HPDE6-E6E7 (cell line): ENCODE measurements around the gene WWP2.
"Not testable (repeated sequence)": the region's sequence is repeated elsewhere in the genome, so short reads cannot be mapped to it uniquely, and the experiment has no call there.

Experiments
- DNase-seq: peaks from one replicate; pipeline ENCODE4 v3.0.0; 2011; ENCODE audit warnings: missing footprints; ENCODE audit errors: extremely low spot score

WWP2 gene

DNA sequence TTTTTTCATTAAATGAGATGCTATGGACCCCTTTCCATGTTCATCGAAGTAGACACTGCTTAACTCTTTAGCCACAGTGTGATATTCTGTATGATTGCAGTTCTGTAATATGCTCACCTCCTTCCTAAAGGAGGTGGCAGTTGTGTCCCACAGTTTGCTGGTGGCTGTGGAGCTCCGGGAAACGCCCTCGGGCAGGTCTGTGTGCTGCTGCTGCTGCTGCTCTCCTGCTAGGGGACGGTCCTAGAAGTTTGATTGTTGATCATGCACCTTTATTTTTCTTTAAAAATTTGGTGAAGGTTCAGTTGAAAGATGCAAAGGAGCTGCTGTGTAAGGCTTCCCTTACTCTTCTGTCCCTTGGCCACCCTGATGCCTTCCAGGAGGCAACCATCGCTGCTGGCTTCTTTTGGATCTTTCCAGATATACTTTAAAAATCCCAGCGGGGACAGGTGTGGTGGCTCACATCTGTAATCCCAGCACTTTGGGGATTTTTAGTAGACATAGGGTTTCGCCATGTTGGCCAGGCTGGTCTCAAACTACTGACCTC lies 180.6 kb downstream of the WWP2 start:
- DNase-seq = no peak

DNA sequence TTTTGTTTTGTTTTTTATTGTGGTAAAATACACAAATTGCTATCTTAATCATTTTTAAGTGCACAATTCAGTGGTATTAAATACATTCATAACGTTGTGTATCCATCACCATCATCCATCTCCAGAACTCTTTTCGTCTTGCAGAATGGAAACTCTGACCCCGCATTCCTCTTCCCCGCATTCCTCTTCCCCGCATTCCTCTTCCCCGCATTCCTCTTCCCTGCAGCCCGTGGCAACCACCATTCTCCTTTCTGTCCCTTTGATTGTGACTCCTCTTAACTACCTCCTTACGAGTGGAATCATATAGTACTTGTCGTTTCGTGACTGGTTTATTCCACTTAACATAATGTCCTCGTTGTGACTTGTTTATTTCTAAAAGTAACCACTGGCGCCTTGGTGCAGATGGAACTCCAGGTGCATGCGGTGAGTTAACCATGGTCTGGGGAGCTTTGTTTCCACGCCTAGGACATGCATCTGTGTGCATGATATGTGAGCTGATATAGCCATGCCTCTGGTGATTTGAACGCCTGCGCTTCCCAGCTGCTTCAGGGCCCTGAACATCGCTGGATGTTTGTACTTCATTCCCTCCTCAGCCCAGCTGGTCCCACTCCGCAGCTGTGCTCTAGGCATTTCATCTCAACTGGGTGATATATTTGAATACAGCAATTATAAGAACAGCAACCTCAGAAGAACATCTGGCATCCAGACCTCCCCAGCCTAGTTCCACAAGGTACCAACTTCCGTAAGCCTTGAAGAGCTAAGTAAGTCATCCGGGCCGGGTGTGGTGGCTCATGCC lies 181.3 kb downstream of the WWP2 start:
- DNase-seq = not testable (repeated sequence)

DNA sequence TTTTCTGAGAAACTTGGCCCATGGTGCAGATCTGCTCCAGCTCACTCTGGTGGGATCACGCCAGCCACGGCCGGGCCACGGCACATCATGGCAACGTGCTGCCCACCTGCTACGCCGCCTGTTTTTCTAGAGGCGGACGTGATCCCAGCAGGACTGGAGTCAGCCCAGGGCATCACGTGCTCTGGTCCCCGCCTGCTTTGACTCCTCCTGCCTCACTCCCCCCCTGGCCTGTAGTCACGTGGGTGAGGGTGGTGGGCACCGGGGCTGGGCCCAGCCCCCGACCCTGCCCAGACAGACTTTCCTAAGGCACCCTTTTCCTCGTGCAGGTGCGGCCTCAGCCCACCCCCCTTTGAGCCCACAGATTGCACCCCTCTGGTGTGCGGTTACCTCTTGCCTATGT lies 188.3 kb downstream of the WWP2 start:
- not testable (repeated sequence) for DNase-seq

DNA sequence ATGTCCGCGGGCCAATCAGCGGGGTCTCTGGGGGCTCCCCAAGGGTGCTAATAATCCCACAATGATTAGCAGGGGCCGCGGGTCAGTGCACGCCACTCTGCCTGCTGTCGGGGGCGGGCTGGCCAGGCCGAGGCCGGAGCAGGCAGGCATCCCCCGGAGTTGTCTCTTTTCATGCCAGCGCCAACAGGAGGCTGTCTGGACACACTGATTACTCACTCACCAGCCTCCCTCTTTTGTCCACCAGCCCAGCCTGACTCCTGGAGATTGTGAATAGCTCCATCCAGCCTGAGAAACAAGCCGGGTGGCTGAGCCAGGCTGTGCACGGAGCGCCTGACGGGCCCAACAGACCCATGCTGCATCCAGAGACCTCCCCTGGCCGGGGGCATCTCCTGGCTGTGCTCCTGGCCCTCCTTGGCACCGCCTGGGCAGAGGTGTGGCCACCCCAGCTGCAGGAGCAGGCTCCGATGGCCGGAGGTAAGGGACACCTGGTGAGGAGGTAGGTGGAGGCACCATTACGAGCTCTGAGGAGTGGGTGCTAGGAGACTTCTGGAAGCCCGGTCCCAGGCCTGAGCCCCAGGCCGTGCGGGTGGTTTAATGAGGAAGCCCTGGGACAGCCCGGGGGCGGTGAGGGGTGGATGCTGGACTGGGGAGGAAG lies 189.0 kb downstream of the WWP2 start, which contains the start of gene CLEC18A:
TSS of gene CLEC18A (plus strand) at position 318 of the 655 bp plus-strand sequence. CDS start at position 351, 33 bp downstream.
- not testable (repeated sequence) for DNase-seq

DNA sequence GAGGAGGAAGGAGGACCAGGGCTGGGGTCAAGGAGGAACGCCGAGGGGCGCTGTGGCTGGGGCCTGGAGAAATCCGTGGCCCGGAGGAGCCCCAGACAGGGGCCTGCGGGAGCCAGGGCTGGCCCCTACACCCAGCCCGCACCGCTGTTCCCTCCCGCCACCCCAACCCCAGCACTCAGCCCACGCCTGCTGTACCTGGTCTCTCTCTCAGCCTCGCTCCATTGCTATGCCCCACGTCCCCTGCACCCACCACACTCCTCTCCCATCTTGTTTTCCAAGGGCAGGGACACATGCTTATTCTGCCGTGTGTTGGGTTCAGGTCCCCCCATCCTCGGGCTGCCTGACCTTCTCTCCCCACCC lies 189.5 kb downstream of the WWP2 start:
- DNase-seq = not testable (repeated sequence)

DNA sequence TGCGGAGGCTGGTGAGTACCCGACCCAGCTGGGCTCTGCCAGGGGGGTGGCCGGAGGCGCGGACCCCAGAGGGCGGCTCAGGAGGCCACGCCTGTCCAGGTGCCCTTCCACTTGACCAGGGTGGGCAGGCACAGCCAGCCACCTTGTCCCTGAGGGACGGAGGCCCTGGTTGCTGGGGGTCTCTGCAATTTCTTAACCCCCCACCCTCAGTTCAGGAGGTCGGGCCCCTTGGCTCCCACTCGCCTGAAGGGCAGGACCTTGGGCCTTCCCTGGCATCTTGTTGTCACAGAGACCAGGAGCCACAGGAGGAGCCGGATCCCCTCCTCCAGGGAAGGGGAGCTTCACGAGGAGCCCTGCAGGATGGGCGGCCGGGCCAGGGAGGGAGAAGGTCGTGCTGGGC lies 190.0 kb downstream of the WWP2 start:
- DNase-seq = not testable (repeated sequence)

DNA sequence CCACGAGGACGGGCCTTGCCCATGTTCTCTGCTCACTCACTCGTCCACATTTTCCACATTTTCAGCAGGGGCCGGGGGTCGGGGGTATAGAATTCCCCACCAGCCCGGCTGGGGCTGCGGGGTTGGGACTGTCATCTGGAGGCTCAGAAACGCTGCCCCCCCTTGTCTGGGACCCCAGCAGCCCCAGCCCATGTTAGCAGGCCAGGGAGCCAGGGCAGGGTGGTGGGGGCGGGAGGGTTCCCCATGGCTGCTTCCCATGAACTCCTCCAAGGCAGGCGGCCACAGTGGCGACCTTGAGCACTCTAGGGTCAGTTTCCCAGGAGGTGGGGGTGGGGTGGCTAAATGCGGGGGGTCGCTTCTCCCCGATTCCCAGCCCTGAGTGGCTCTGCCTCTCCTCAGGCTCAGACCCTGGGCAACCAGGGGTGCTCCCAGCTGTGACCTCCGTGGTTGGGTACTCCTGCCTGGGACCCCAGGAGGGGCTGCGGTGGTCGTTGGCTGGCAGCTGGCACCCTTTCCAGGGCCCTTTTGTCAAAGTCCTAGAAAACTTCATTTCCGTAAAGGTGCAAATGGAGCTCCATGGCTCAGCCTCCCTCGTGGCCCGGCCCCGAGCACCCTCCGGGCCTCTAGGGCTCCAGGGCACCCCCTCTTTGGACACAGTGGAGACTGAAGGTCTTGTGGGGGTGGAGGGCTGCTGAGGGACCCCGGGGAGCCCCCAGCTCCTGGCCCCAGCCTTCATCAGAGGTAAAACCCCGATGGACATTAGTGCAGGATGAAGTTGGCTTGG lies 190.6 kb downstream of the WWP2 start:
- not testable (repeated sequence) for DNase-seq

DNA sequence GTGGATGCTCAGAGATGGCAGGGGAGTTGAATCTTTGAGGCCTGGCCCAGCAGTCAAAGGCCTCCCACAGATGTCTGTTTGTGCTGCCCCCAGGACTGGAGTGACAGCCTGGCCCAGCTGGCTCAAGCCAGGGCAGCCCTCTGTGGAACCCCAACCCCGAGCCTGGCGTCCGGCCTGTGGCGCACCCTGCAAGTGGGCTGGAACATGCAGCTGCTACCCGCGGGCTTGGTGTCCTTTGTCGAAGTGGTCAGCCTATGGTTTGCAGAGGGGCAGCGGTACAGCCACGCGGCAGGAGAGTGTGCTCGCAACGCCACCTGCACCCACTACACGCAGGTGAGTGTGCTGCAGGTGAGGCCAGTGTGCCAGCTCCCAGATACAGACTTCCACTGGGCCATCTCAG lies 192.1 kb downstream of the WWP2 start:
- not testable (repeated sequence) for DNase-seq

DNA sequence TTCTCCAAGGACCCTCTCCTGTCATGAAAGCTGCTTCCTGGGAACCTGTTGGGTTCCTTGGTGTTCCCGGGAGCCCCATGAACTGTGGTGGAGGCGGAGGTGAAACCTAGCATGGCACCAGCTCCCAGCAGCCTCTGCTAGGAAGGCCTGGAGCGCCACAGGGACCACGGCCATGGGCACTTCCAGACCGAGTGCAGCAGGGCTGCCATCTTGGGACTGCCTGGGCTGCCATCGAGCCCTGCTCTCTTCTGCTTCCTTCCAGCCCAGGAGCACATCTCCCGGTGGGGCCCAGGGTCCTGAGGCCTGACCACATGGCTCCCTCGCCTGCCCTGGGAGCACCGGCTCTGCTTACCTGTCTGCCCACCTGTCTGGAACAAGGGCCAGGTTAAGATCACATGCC lies 201.2 kb downstream of the WWP2 start:
- not testable (repeated sequence) for DNase-seq

DNA sequence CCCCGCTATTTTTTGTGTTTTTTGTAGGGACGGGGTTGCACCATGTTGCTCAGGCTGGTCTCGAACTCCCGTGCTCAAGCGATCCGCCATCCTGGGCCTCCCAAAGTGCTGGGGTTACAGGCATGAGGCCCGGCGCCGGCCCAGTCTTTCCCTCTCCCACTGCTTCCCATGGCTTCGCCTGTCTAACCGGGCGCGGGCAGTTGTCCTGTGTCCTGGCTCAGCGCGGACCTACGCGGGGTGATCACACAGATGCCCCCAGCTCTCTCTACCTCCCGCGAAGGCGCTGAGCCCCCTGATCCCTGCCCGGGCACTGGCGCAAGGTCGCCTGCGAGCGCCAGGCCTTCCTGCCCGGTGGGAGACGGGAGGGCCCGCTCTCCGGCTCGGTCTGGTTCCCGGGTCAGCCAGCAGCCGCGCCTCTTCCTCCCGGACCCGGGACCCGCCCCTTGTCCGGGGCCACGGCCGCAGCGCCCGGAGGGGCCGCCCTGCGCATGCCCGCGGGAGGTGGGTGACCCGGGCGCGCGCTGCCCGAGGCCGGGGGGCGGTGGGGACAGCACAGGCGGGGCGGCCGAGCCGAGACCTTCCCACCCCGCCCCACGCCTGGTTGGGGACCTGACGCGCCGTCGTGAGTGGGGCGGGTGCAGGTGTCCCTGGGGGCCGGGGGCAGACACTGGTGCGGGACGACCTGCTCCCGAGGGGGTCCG lies 203.0 kb downstream of the WWP2 start:
- not testable (repeated sequence) for DNase-seq

DNA sequence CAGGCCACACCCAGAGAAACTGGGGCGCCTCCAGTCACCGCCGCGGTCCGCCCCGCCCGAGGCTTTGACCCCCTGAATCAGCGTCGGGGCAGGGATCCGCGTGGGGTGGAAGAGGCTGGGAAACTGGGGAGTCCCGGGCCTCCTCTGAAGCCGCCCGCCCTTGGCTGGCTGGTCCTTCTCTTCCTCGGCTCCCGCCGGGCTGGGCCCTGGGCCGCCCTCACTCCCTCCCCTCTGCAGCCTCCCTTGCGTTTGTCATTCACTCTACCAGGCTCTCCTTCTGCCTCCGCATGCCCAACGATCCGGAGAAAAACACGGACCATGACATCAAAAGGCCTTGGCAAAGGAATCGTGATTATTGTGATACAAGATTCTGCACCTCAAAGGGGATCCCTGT lies 203.5 kb downstream of the WWP2 start:
- not testable (repeated sequence) for DNase-seq

DNA sequence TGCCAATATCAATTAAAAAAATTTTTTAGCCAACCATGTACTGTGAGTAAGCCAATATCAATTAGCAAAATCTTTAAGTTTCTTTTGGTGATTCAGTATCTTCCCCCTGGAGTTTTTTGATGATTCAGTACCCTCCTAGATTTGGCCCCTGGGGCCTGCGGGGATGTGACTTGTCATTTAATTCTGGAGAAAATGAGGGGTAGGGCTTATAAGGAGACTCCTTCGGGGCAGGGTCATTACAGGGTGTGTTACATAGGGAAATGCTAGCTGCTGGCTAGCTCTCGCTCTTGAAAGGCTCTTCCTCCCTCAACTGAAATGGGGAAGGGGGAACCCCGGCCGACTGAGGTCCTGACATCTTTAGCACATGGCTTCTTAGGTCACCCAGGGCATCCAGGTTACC lies 205.6 kb downstream of the WWP2 start:
- not testable (repeated sequence) for DNase-seq

DNA sequence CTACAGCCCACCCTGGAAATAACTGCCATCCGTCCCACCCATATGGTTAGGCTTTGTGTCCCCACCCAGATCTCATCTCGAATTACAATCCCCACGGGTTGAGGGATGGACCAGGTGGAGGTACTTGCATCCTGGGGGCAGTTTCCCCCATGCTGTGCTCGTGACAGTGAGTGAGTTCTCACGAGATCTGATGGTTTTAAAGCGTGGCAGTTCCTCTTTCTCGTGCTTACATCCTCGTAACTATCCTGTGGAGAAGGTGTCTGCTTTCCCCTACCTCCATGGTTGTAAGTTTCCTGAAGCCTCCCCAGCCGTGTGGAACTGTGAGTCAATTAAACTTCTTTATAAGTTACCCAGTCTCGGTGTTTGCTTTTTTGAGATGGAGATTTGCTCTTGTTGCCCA lies 206.0 kb downstream of the WWP2 start:
- not testable (repeated sequence) for DNase-seq

DNA sequence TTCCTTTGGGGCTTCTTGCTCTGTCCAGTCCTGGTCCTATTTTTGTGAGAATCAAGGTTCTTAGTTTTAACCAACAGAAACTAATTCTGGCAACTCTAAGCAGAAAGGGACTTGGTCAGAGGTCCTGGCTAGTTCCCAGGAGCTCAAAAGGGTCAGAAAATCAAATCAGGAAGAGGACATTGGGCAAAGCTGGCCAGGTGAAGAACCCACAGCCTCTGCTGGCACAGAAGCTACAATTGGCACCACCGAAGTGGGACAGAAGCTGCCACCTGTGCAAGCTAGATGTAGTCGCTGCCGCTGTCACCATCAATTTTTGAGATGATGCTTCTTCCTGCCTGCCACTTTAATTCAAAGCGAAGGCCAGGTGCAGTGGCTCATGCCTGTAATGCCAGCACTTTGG lies 207.5 kb downstream of the WWP2 start:
- DNase-seq = not testable (repeated sequence)

DNA sequence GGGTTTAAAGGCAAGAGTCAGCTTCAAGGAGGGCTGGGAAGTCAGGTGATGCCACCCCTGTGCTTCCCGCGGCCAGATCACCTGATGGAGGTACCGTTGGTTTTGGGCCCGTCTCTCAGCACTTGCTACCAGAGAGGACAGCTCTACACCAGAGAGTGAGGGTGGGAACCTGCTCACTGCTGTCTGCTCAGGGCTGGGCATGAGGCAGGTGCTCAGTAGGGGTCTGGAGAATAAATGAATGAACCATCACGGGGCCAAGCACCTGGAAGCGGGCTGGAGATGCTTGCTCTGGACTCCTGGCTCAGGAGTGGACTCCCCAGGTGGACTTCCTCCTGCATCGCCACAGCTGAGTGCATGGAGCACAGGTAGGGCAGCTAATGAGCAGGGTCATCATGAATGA lies 210.0 kb downstream of the WWP2 start:
- not testable (repeated sequence) for DNase-seq

DNA sequence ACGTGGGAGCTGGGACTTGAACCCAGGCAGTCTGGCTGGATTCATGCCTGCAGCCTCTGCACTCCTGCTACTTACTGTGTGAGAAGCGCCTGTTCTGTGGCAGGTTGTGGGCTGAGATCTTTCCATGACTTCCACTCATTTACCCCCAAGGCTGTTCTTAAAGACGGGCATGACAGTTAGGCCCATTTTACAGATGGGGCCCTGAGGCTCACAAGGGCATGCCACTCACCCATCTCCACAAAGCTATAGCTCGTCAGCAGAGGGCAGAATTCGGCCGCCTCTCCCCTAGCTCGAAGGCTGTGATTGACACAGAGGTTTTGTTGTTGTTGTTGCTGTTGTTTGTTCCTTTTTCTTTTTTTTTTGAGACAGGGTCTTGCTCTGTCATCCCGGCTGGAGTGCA lies 210.8 kb downstream of the WWP2 start:
- DNase-seq = not testable (repeated sequence)

DNA sequence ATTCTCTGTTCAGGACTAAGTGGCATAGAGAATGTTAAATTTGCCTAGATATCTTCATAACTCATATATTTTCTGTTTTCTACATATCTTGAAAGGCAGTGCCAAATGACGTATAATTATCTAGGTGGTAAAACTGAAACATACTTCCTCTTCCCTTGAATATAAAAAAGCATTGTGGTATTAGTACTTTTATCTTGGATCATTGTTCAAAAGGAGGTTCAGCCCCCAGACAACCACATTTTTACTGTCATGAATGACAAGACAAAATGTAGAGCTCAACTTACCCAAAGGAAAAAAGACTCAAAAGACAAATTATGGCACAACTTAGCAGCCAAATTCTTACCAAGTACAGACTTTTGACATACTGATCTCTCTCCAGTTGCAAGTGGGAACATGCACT lies 223.1 kb downstream of the WWP2 start:
- not testable (repeated sequence) for DNase-seq
